HepG2 (cell line): ENCODE measurements around the gene LPO. TPM values are rescaled to one million over a fixed set of nuclear protein-coding genes. Genes with fewer than 3 reads are reported as not detected.

Experiments used
- ATAC-seq: fragments of 200-7000 bp; cut with Tn5 transposase; 3 replicates; pipeline ENCODE4 v1.9.1; 2020; ENCODE audit warnings: mild to moderate bottlenecking, moderate library complexity
- BruUV-seq: library from RNA; stranded (reverse); fragments of 400-500 nt; replicated peaks from 2 replicates; lab custom pipeline; 2021; lab: Mats Ljungman, UMichigan
- CTCF ChIA-PET: fragments of 300-600 bp; formaldehyde crosslinking; extraction: SDS; loops from one replicate; lab custom pipeline; 2021; ENCODE audit warnings: low total read pairs, inconsistent platforms, low intra/inter-chr PET ratio; lab: Yijun Ruan, JAX
- POLR2A ChIA-PET: fragments of 350-600 bp; sonication (Branson Sonifier 250); formaldehyde crosslinking; loops from one replicate; lab custom pipeline; 2020; ENCODE audit warnings: antibody characterized with exemption, inconsistent platforms; lab: Yijun Ruan, JAX
- DNase-seq: peaks from one replicate; pipeline ENCODE4 v3.0.0-alpha.2; 2015; ENCODE audit warnings: low spot score
- FAIRE-seq: peaks from 3 replicates; lab custom pipeline; 2011; peaks lifted over from hg19 to GRCh38; lab: Jason Lieb, UNC
- H2AFZ ChIP-seq: one replicate; pipeline ENCODE4 v1.6.1; 2011; ENCODE audit warnings: low read length, inconsistent platforms
- H3K27ac ChIP-seq: fragments of 300-600 bp; 3 replicates; pipeline ENCODE4 v1.8.0; 2011; ENCODE audit warnings: mixed run types, mild to moderate bottlenecking, mixed read lengths, low read length, inconsistent platforms; ENCODE audit not compliant: insufficient read depth; ENCODE audit errors: extremely low read length
- H3K27me3 ChIP-seq, 2 experiments: fragments of 200-600 bp in 1 of 2; 2 replicates in 1 of 2; 3 replicates in 1 of 2; pipeline versions ENCODE4 v1.6.0 to v1.8.0; 2011; ENCODE audit warnings: low read length in 2 of 2, mild to moderate bottlenecking in 2 of 2, moderate library complexity in 2 of 2, inconsistent platforms in 1 of 2; ENCODE audit not compliant: insufficient read depth in 2 of 2, control insufficient read depth in 1 of 2
- H3K36me3 ChIP-seq, 2 experiments: fragments of 200-600 bp in 1 of 2; replicated peaks in 1 of 2; 2 replicates in 1 of 2; 3 replicates in 1 of 2; pipeline versions ENCODE4 v1.5.1 to v1.8.0; 2011; ENCODE audit warnings: low read length in 2 of 2, inconsistent platforms in 1 of 2; ENCODE audit not compliant: insufficient read depth in 2 of 2, control insufficient read depth in 1 of 2
- H3K4me1 ChIP-seq: 2 replicates; pipeline ENCODE4 v1.5.1; 2012; ENCODE audit warnings: low read length, inconsistent platforms; ENCODE audit not compliant: insufficient read depth
- H3K4me2 ChIP-seq: 2 replicates; pipeline ENCODE4 v1.6.0; 2011; ENCODE audit warnings: low read depth, low read length, inconsistent platforms
- H3K4me3 ChIP-seq, 3 experiments: fragments of 200-600 bp in 1 of 3; sonication (generic), shearing (Covaris generic) in 1 of 3; replicated peaks in 1 of 3; 2 replicates each; pipeline ENCODE4 v1.5.1; 2011 to 2016; ENCODE audit warnings: low read length in 3 of 3, inconsistent platforms in 2 of 3, low read depth in 2 of 3, mild to moderate bottlenecking in 2 of 3, control low read depth in 1 of 3, mixed read lengths in 1 of 3; ENCODE audit not compliant: insufficient read depth in 1 of 3
- H3K79me2 ChIP-seq: one replicate; pipeline ENCODE4 v1.6.1; 2011; ENCODE audit warnings: low read length, inconsistent platforms; ENCODE audit not compliant: insufficient read depth
- H3K9ac ChIP-seq: 2 replicates; pipeline ENCODE4 v1.6.0; 2011; ENCODE audit warnings: mild to moderate bottlenecking, low read depth, low read length, inconsistent platforms; ENCODE audit not compliant: insufficient read depth
- H3K9me3 ChIP-seq: 2 replicates; pipeline ENCODE4 v1.5.1; 2012; ENCODE audit warnings: mild to moderate bottlenecking, low read length
- H4K20me1 ChIP-seq: 2 replicates; pipeline ENCODE4 v1.6.0; 2011; ENCODE audit warnings: inconsistent platforms, mild to moderate bottlenecking, low read length, moderate library complexity; ENCODE audit not compliant: insufficient read depth
- AHR ChIP-seq: IDR thresholded peaks from 2 replicates; pipeline ENCODE4 v1.6.1; 2018; ENCODE audit warnings: missing genetic modification reagents, missing compliant biosample characterization
- BORCS8-MEF2B ChIP-seq: sonication (generic); formaldehyde crosslinking; IDR thresholded peaks from 2 replicates; pipeline ENCODE4 v1.8.0; 2022; ENCODE audit warnings: mild to moderate bottlenecking, missing genetic modification reagents
- ETV5 ChIP-seq: IDR thresholded peaks from 2 replicates; pipeline ENCODE4 v1.6.1; 2018; ENCODE audit warnings: missing biosample characterization, missing genetic modification reagents, inconsistent platforms, borderline replicate concordance
- NCOA1 ChIP-seq: sonication (generic); formaldehyde crosslinking; IDR thresholded peaks from 2 replicates; pipeline ENCODE4 v1.9.0; 2021; ENCODE audit warnings: missing genetic modification reagents
- NRL ChIP-seq: sonication (generic); formaldehyde crosslinking; IDR thresholded peaks from 2 replicates; pipeline ENCODE4 v1.5.0; 2020; ENCODE audit warnings: missing genetic modification reagents, mild to moderate bottlenecking, moderate library complexity, borderline replicate concordance
- PHF20 ChIP-seq: sonication (generic); formaldehyde crosslinking; IDR thresholded peaks from 2 replicates; pipeline ENCODE4 v1.5.0; 2020; ENCODE audit warnings: mild to moderate bottlenecking, missing genetic modification reagents
- SMAD1 ChIP-seq: sonication (generic); formaldehyde crosslinking; IDR thresholded peaks from 2 replicates; pipeline ENCODE4 v1.4.0; 2020; ENCODE audit warnings: missing genetic modification reagents, low read depth, mild to moderate bottlenecking, borderline replicate concordance
- SMC3 ChIP-seq: IDR thresholded peaks from 2 replicates; pipeline ENCODE4 v1.6.1; 2011; ENCODE audit warnings: low read length, improper control_type of control experiment
- U2AF2 ChIP-seq: fragments of 200-400 bp; formaldehyde crosslinking; IDR thresholded peaks from 2 replicates; pipeline ENCODE4 v1.6.1; 2017; ENCODE audit warnings: low read depth, mild to moderate bottlenecking, low read length
- ZNF558 ChIP-seq: sonication (generic); formaldehyde crosslinking; IDR thresholded peaks from 2 replicates; pipeline ENCODE4 v1.9.0; 2022; ENCODE audit warnings: mild to moderate bottlenecking, missing genetic modification reagents, borderline replicate concordance
- ZNF564 ChIP-seq: sonication (generic); formaldehyde crosslinking; IDR thresholded peaks from 2 replicates; pipeline ENCODE4 v1.8.1; 2023; ENCODE audit warnings: mild to moderate bottlenecking, missing genetic modification reagents
- ZNF670 ChIP-seq: sonication (generic); formaldehyde crosslinking; IDR thresholded peaks from 2 replicates; pipeline ENCODE4 v1.8.0; 2022; ENCODE audit warnings: mild to moderate bottlenecking, missing genetic modification reagents, borderline replicate concordance
- WGBS: methylation state at CpG from one replicate; pipeline ENCODE4 v1.1.6; 2017; ENCODE audit warnings: low lambda C conversion rate; 5-methylcytosine and 5-hydroxymethylcytosine counted together
- in situ Hi-C: cut with HindIII; loops from 2 replicates; pipeline ENCODE4 v1.10.0; 2017; ENCODE audit warnings: low pct_unique_long_range_greater_than_20kb; ENCODE audit not compliant: extremely low pct_ligation_motif_present
- intact Hi-C: fragments of 100-400 bp; cut with micrococcal nuclease; formaldehyde crosslinking; loops from one replicate; pipeline ENCODE4 v1.10.0; 2022; ENCODE audit not compliant: unreplicated experiment
- polyA plus RNA-seq, 8 experiments: library from polyadenylated mRNA; depleted of rRNA in 3 of 8; stranded (reverse) in 7 of 8; unstranded in 1 of 8; fragments of >200 nt; fragmentation: Illumina TruSeq in 4 of 8; extraction: Trizol in 4 of 8; gene quantifications; 2 replicates each; pipeline versions ENCODE4 v1.2.1 to v1.2.3, GENCODE V29; 2011 to 2016; ENCODE audit warnings: low read depth in 4 of 8, missing spikeins in 1 of 8, mixed read lengths in 1 of 8; ENCODE audit not compliant: insufficient read depth in 1 of 8
- total RNA-seq, 5 experiments: library from RNA; depleted of rRNA; stranded (reverse); fragments of >200 nt; fragmentation: Illumina TruSeq; extraction: Trizol; gene quantifications; 2 replicates each; pipeline ENCODE4 v1.2.3, GENCODE V29; 2016; ENCODE audit warnings: low read depth in 1 of 5
- TF ChIP-seq, protein P1 (sequence below): sonication (generic); formaldehyde crosslinking; IDR thresholded peaks from 2 replicates; pipeline ENCODE4 v1.5.0; 2020; ENCODE audit warnings: mild to moderate bottlenecking, missing genetic modification reagents, moderate library complexity
- TF ChIP-seq, protein P2 (sequence below): sonication (generic); formaldehyde crosslinking; IDR thresholded peaks from 2 replicates; pipeline ENCODE4 v1.5.0; 2020; ENCODE audit warnings: missing genetic modification reagents
- TF ChIP-seq, protein P3 (sequence below): sonication (generic); formaldehyde crosslinking; IDR thresholded peaks from 2 replicates; pipeline ENCODE4 v1.8.1; 2023; ENCODE audit warnings: mild to moderate bottlenecking, missing genetic modification reagents
- TF ChIP-seq, protein P4 (sequence below): sonication (generic); formaldehyde crosslinking; IDR thresholded peaks from 2 replicates; pipeline ENCODE4 v1.4.0; 2020; ENCODE audit warnings: missing genetic modification reagents
- TF ChIP-seq, protein P5 (sequence below): IDR thresholded peaks from 2 replicates; pipeline ENCODE4 v1.6.1; 2012; ENCODE audit warnings: inconsistent platforms

The LPO gene
- total and polyA plus RNA-seq, 2 of the 13 experiments (the other 11 are each of a cell fraction or from before 2014, with no cell fraction given) = not detected

DNA sequence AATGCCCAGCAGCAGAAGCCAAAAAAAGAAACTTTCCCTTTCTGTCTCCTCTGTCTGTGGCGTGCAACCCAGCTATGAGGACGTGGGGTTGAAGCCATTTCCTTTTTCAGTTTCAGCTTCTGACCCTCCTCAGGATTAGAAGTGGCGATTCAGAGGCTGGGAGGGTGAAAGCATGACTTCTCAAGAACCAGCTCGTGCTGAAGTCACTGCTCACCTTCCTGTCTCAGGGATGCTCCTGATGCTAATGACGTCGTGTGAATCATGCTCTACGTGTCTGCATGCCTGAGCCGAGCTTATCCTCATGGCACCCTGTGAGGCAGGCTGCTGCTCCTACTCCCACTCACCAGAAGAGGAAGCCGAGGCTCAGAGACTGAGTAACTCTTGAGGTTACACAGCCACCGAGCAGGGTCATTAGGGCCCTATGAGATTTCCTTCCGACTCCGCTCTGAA lies 5.7 kb upstream of the LPO start:
- ATAC-seq (no peak; the same call in 2 of the 3 replicates), FAIRE-seq (no peak), DNase-seq (no peak)
- Histone ChIP-seq H2AFZ (no peak overlapping the region), H3K4me3 (no peak overlapping the region), H3K79me2 (no peaks in the 10 kb centered on the region), H3K4me1 (no peaks in the 10 kb centered on the region), H4K20me1 (no peaks in the 10 kb centered on the region), H3K27me3 (peaks cover 1 to 43% of the 10 kb centered on the region in 2 experiments; a peak in 4 of 5 replicates), H3K9ac (no peak overlapping the region), H3K9me3 (no peaks in the 10 kb centered on the region), H3K27ac (no peak overlapping the region), H3K4me2 (no peak overlapping the region), H3K36me3 (no peaks in the 10 kb centered on the region)
- ChIA-PET CTCF (no interaction called here), POLR2A (no interaction called here)
- 36% methylated on average over 12 of the region's 12 CpGs for WGBS
- no TSS peak for BruUV-seq
- intact Hi-C loops = no loop called here
- TF ChIP-seq, protein P1, sequence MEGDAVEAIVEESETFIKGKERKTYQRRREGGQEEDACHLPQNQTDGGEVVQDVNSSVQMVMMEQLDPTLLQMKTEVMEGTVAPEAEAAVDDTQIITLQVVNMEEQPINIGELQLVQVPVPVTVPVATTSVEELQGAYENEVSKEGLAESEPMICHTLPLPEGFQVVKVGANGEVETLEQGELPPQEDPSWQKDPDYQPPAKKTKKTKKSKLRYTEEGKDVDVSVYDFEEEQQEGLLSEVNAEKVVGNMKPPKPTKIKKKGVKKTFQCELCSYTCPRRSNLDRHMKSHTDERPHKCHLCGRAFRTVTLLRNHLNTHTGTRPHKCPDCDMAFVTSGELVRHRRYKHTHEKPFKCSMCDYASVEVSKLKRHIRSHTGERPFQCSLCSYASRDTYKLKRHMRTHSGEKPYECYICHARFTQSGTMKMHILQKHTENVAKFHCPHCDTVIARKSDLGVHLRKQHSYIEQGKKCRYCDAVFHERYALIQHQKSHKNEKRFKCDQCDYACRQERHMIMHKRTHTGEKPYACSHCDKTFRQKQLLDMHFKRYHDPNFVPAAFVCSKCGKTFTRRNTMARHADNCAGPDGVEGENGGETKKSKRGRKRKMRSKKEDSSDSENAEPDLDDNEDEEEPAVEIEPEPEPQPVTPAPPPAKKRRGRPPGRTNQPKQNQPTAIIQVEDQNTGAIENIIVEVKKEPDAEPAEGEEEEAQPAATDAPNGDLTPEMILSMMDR (CRISPR knock-in tag) = no peak
- TF ChIP-seq BORCS8-MEF2B (CRISPR knock-in tag) (no peak), ZNF558 (CRISPR knock-in tag) (no peak), ZNF564 (CRISPR knock-in tag) (no peak), U2AF2 (no peak), AHR (CRISPR knock-in tag) (no peak), SMAD1 (no peak), ETV5 (CRISPR knock-in tag) (no peak), ZNF670 (CRISPR knock-in tag) (no peak), NCOA1 (CRISPR knock-in tag) (no peak), SMC3 (no peak), PHF20 (CRISPR knock-in tag) (no peak), NRL (no peak)
- TF ChIP-seq, protein P2, sequence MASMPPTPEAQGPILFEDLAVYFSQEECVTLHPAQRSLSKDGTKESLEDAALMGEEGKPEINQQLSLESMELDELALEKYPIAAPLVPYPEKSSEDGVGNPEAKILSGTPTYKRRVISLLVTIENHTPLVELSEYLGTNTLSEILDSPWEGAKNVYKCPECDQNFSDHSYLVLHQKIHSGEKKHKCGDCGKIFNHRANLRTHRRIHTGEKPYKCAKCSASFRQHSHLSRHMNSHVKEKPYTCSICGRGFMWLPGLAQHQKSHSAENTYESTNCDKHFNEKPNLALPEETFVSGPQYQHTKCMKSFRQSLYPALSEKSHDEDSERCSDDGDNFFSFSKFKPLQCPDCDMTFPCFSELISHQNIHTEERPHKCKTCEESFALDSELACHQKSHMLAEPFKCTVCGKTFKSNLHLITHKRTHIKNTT (CRISPR knock-in tag) = no peak
- TF ChIP-seq, protein P3, sequence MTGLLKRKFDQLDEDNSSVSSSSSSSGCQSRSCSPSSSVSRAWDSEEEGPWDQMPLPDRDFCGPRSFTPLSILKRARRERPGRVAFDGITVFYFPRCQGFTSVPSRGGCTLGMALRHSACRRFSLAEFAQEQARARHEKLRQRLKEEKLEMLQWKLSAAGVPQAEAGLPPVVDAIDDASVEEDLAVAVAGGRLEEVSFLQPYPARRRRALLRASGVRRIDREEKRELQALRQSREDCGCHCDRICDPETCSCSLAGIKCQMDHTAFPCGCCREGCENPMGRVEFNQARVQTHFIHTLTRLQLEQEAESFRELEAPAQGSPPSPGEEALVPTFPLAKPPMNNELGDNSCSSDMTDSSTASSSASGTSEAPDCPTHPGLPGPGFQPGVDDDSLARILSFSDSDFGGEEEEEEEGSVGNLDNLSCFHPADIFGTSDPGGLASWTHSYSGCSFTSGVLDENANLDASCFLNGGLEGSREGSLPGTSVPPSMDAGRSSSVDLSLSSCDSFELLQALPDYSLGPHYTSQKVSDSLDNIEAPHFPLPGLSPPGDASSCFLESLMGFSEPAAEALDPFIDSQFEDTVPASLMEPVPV (CRISPR knock-in tag) = no peak
- TF ChIP-seq, protein P4, sequence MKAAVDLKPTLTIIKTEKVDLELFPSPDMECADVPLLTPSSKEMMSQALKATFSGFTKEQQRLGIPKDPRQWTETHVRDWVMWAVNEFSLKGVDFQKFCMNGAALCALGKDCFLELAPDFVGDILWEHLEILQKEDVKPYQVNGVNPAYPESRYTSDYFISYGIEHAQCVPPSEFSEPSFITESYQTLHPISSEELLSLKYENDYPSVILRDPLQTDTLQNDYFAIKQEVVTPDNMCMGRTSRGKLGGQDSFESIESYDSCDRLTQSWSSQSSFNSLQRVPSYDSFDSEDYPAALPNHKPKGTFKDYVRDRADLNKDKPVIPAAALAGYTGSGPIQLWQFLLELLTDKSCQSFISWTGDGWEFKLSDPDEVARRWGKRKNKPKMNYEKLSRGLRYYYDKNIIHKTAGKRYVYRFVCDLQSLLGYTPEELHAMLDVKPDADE (CRISPR knock-in tag) = no peak
- TF ChIP-seq, protein P5, sequence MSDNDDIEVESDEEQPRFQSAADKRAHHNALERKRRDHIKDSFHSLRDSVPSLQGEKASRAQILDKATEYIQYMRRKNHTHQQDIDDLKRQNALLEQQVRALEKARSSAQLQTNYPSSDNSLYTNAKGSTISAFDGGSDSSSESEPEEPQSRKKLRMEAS = no peak
- in situ Hi-C loops = no loop called here
